Cardiac muscle cell (in vitro differentiated cells and primary cell): Measurements from ENCODE around the gene MAT2B. TPM values are rescaled to one million over a fixed set of nuclear protein-coding genes. Genes with fewer than 3 reads are reported as not detected.

Source experiments
- DNase-seq, 2 donors: peaks; one replicate each; pipeline versions ENCODE4 v3.0.0 to v3.0.0-alpha.2; 2010 to 2017; ENCODE audit warnings: low read depth in 1 of 2, low spot score in 1 of 2
- H3K27ac ChIP-seq: fragments of 200-600 bp; sonication (generic); 2 replicates; pipeline ENCODE4 v1.5.1; 2016
- H3K27me3 ChIP-seq: fragments of 200-600 bp; sonication (generic); 2 replicates; pipeline ENCODE4 v1.6.0; 2016; ENCODE audit warnings: control low read depth
- H3K36me3 ChIP-seq: fragments of 200-600 bp; sonication (generic); 2 replicates; pipeline ENCODE4 v1.5.1; 2016; ENCODE audit warnings: control low read depth
- H3K4me1 ChIP-seq: fragments of 200-600 bp; sonication (generic); 2 replicates; pipeline ENCODE4 v1.8.1; 2017; ENCODE audit warnings: low read depth, mild to moderate bottlenecking, mixed run types
- H3K4me3 ChIP-seq: fragments of 200-600 bp; sonication (generic); 2 replicates; pipeline ENCODE4 v1.5.1; 2016; ENCODE audit warnings: mild to moderate bottlenecking
- H3K9me3 ChIP-seq: fragments of 200-600 bp; sonication (generic); 2 replicates; pipeline ENCODE4 v1.5.1; 2017; ENCODE audit warnings: low read depth, mild to moderate bottlenecking, control low read depth
- CTCF ChIP-seq: IDR thresholded peaks from 2 replicates; pipeline ENCODE4 v1.5.1; 2012; ENCODE audit warnings: low read depth, mild to moderate bottlenecking, low read length
- polyA plus RNA-seq: library from polyadenylated mRNA; unstranded; fragments of >200 nt; fragmentation: Nextera tagmentation; extraction: Ambion mirVana; gene quantifications from 2 replicates; pipeline ENCODE4 v1.2.1, GENCODE V29; 2016
- total RNA-seq: library from RNA; depleted of rRNA; stranded (reverse); fragments of >200 nt; gene quantifications from 2 replicates; pipeline ENCODE4 v1.2.3, GENCODE V29; 2016

Gene MAT2B
- total and polyA plus RNA-seq, 2 experiments from 2014 or later = 30.2 to 38.3 TPM

- no peaks in the 10 kb centered on the region for H3K4me1 ChIP-seq
- no peaks in the 10 kb centered on the region for H3K27me3 ChIP-seq
- no peak for DNase-seq
- H3K4me3 ChIP-seq = no peak overlapping the region
- no peaks in the 10 kb centered on the region for H3K9me3 ChIP-seq
- no peak overlapping the region for H3K27ac ChIP-seq
- H3K36me3 ChIP-seq = no peaks in the 10 kb centered on the region
- TF ChIP-seq CTCF = no peak
Observed at GRCh38 chr5:163542771-163543170, 37.4 kb downstream of the MAT2B start.

GRCh38 chr5:163544041-163544440 is 38.6 kb downstream of the MAT2B start:
- no peaks in the 10 kb centered on the region for H3K36me3 ChIP-seq
- no peak overlapping the region for H3K27ac ChIP-seq
- H3K4me1 ChIP-seq = no peaks in the 10 kb centered on the region
- no peak for DNase-seq
- no peaks in the 10 kb centered on the region for H3K9me3 ChIP-seq
- no peak for TF ChIP-seq CTCF
- no peaks in the 10 kb centered on the region for H3K27me3 ChIP-seq
- no peak overlapping the region for H3K4me3 ChIP-seq

GRCh38 chr5:163544836-163545235 is 39.4 kb downstream of the MAT2B start:
- no peak for DNase-seq
- TF ChIP-seq CTCF = no peak
- Histone ChIP-seq H3K9me3 (no peaks in the 10 kb centered on the region), H3K27me3 (no peaks in the 10 kb centered on the region), H3K4me3 (no peak overlapping the region), H3K36me3 (no peaks in the 10 kb centered on the region), H3K27ac (no peak overlapping the region), H3K4me1 (no peaks in the 10 kb centered on the region)

GRCh38 chr5:163548649-163549048 is 43.2 kb downstream of the MAT2B start:
- TF ChIP-seq CTCF = no peak
- no peak for DNase-seq
- no peak overlapping the region for H3K4me3 ChIP-seq
- H3K27ac ChIP-seq = no peak overlapping the region
- H3K36me3 ChIP-seq = no peaks in the 10 kb centered on the region
- H3K4me1 ChIP-seq = no peaks in the 10 kb centered on the region
- H3K27me3 ChIP-seq = no peaks in the 10 kb centered on the region
- H3K9me3 ChIP-seq = no peaks in the 10 kb centered on the region

GRCh38 chr5:163551156-163551555 is 45.7 kb downstream of the MAT2B start:
- Histone ChIP-seq H3K36me3 (no peaks in the 10 kb centered on the region), H3K27ac (no peak overlapping the region), H3K9me3 (no peaks in the 10 kb centered on the region), H3K4me1 (no peaks in the 10 kb centered on the region), H3K4me3 (no peak overlapping the region), H3K27me3 (no peaks in the 10 kb centered on the region)
- TF ChIP-seq CTCF = no peak
- DNase-seq = no peak

GRCh38 chr5:163552536-163552935 is 47.1 kb downstream of the MAT2B start:
- Histone ChIP-seq H3K9me3 (no peaks in the 10 kb centered on the region), H3K27me3 (no peaks in the 10 kb centered on the region), H3K4me1 (no peaks in the 10 kb centered on the region), H3K27ac (no peak overlapping the region), H3K36me3 (no peaks in the 10 kb centered on the region), H3K4me3 (no peak overlapping the region)
- no peak for DNase-seq
- no peak for TF ChIP-seq CTCF
